HEK293T (cell line): ENCODE results near the gene NIN.

Experiments used
- CTCF ChIA-PET: fragments of 350-600 bp; formaldehyde crosslinking; extraction: SDS; loops from one replicate; lab custom pipeline; 2021; ENCODE audit warnings: antibody characterized with exemption, inconsistent platforms; lab: Yijun Ruan, JAX
- POLR2A ChIA-PET: fragments of 350-600 bp; formaldehyde crosslinking; extraction: SDS; loops from one replicate; lab custom pipeline; 2020; ENCODE audit warnings: antibody characterized with exemption, inconsistent platforms; lab: Yijun Ruan, JAX
- DNase-seq: peaks from one replicate; pipeline ENCODE4 v3.0.0; 2012; ENCODE audit warnings: mixed read lengths; ENCODE audit errors: extremely low spot score
- ARNT ChIP-seq: fragments of 450-650 bp; IDR thresholded peaks from 2 replicates; pipeline ENCODE4 v1.6.1; 2017; ENCODE audit warnings: mild to moderate bottlenecking
- BHLHE40 ChIP-seq: fragments of 450-650 bp; IDR thresholded peaks from 2 replicates; pipeline ENCODE4 v1.6.1; 2016; ENCODE audit warnings: mild to moderate bottlenecking, moderate library complexity, borderline replicate concordance
- CTBP1 ChIP-seq: fragments of 450-650 bp; IDR thresholded peaks from 2 replicates; pipeline ENCODE4 v1.6.1; 2016; ENCODE audit warnings: borderline replicate concordance
- ELF4 ChIP-seq: fragments of 450-650 bp; IDR thresholded peaks from 2 replicates; pipeline ENCODE4 v1.6.1; 2017; ENCODE audit warnings: antibody characterized with exemption
- FOXA1 ChIP-seq: fragments of 450-650 bp; IDR thresholded peaks from 2 replicates; pipeline ENCODE4 v1.6.1; 2016; ENCODE audit warnings: mild to moderate bottlenecking
- FOXK2 ChIP-seq: fragments of 450-650 bp; IDR thresholded peaks from 2 replicates; pipeline ENCODE4 v1.6.1; 2016; ENCODE audit warnings: mild to moderate bottlenecking
- FOXM1 ChIP-seq: fragments of 450-650 bp; IDR thresholded peaks from 2 replicates; pipeline ENCODE4 v1.6.1; 2017; ENCODE audit warnings: mild to moderate bottlenecking, borderline replicate concordance
- HDGF ChIP-seq: fragments of 450-650 bp; IDR thresholded peaks from 2 replicates; pipeline ENCODE4 v1.6.1; 2017; ENCODE audit warnings: antibody characterized with exemption, borderline replicate concordance
- L3MBTL2 ChIP-seq: fragments of 450-650 bp; conservative IDR thresholded peaks from 2 replicates; pipeline ENCODE4 v1.6.1; 2016; ENCODE audit warnings: mild to moderate bottlenecking
- LEF1 ChIP-seq: fragments of 450-650 bp; IDR thresholded peaks from 2 replicates; pipeline ENCODE4 v1.6.1; 2017; ENCODE audit warnings: mild to moderate bottlenecking, borderline replicate concordance
- NFRKB ChIP-seq: fragments of 450-650 bp; IDR thresholded peaks from 2 replicates; pipeline ENCODE4 v1.6.1; 2016; ENCODE audit warnings: mild to moderate bottlenecking, moderate library complexity
- PKNOX1 ChIP-seq: fragments of 450-650 bp; IDR thresholded peaks from 2 replicates; pipeline ENCODE4 v1.6.1; 2016
- SP1 ChIP-seq: fragments of 450-650 bp; IDR thresholded peaks from 2 replicates; pipeline ENCODE4 v1.6.1; 2017
- SUZ12 ChIP-seq: fragments of 450-650 bp; IDR thresholded peaks from 2 replicates; pipeline ENCODE4 v1.6.1; 2016; ENCODE audit warnings: mild to moderate bottlenecking
- TARDBP ChIP-seq: fragments of 450-650 bp; IDR thresholded peaks from 2 replicates; pipeline ENCODE4 v1.6.1; 2016
- ZNF384 ChIP-seq: fragments of 450-650 bp; IDR thresholded peaks from 2 replicates; pipeline ENCODE4 v1.6.1; 2016

NIN gene

GRCh38 chr14:50859296-50859624 is 28.3 kb upstream of the NIN start:
- no peak for TF ChIP-seq FOXA1
- no peak for TF ChIP-seq NFRKB
- CTCF ChIA-PET, result interaction anchor here (0.7 to 2.5 kb wide), 3 partner anchors 12 to 85 kb away, joined by 3 to 32 read pairs (median 9); no protein-coding TSS in a partner anchor
- DNase-seq, result no peak
- POLR2A ChIA-PET, result no interaction called here

GRCh38 chr14:50856660-50857059 is 25.7 kb upstream of the NIN start:
- DNase-seq, result no peak
- no peak for TF ChIP-seq BHLHE40
- no peak for TF ChIP-seq CTBP1
- no peak for TF ChIP-seq FOXA1
- TF ChIP-seq FOXK2, result no peak
- TF ChIP-seq NFRKB, result no peak
- TF ChIP-seq HDGF, result no peak
- TF ChIP-seq ZNF384, result no peak
- no peak for TF ChIP-seq LEF1
- TF ChIP-seq FOXM1, result no peak
- TF ChIP-seq SUZ12, result no peak
- TF ChIP-seq L3MBTL2, result no peak
- TF ChIP-seq ARNT, result no peak
- no peak for TF ChIP-seq ELF4
- TF ChIP-seq TARDBP, result no peak
- TF ChIP-seq SP1, result no peak
- TF ChIP-seq PKNOX1, result no peak
- POLR2A ChIA-PET, result interaction anchor here (0.6 to 2.0 kb wide), 3 partner anchors 26 to 384 kb away, joined by 3 to 8 read pairs (median 3); partner anchors contain the start of gene NIN
- CTCF ChIA-PET, result interaction anchor here (1.1 kb wide), 1 partner anchor 80 kb away, joined by 3 read pairs; no protein-coding TSS in a partner anchor

GRCh38 chr14:50855558-50855957 is 24.6 kb upstream of the NIN start:
- no peak for DNase-seq
- CTCF ChIA-PET, result no interaction called here
- TF ChIP-seq ARNT (no peak), PKNOX1 (no peak), FOXK2 (no peak), HDGF (no peak)
- POLR2A ChIA-PET, result interaction anchor here (2.0 kb wide), 1 partner anchor 25 kb away, joined by 8 read pairs; the partner anchor contains the start of gene NIN

GRCh38 chr14:50854521-50854920 is 23.6 kb upstream of the NIN start:
- ChIA-PET POLR2A (interaction anchor here (1.5 kb wide), 1 partner anchor 23 kb away, joined by 5 read pairs; the partner anchor contains the start of gene NIN), CTCF (no interaction called here)
- TF ChIP-seq SUZ12, result no peak
- no peak for TF ChIP-seq PKNOX1
- no peak for TF ChIP-seq FOXA1
- no peak for TF ChIP-seq LEF1
- no peak for TF ChIP-seq FOXK2
- no peak for TF ChIP-seq NFRKB
- no peak for TF ChIP-seq ELF4
- TF ChIP-seq HDGF, result no peak
- TF ChIP-seq FOXM1, result no peak
- TF ChIP-seq ARNT, result no peak
- TF ChIP-seq CTBP1, result no peak
- no peak for TF ChIP-seq SP1
- no peak for TF ChIP-seq ZNF384
- no peak for TF ChIP-seq BHLHE40
- no peak for TF ChIP-seq L3MBTL2
- TF ChIP-seq TARDBP, result no peak
- DNase-seq, result no peak

GRCh38 chr14:50853891-50854290 is 22.9 kb upstream of the NIN start:
- no peak for DNase-seq
- ChIA-PET CTCF (no interaction called here), POLR2A (interaction anchor here (1.5 kb wide), 1 partner anchor 22 kb away, joined by 5 read pairs; the partner anchor contains the start of gene NIN)
- TF ChIP-seq FOXA1 (no peak), L3MBTL2 (no peak), SP1 (no peak), ZNF384 (no peak), NFRKB (no peak), FOXK2 (no peak), BHLHE40 (no peak), TARDBP (no peak), LEF1 (no peak), ELF4 (no peak), ARNT (no peak), CTBP1 (no peak), FOXM1 (no peak), HDGF (no peak)

- TF ChIP-seq HDGF (no peak), PKNOX1 (no peak), L3MBTL2 (no peak), ZNF384 (no peak), BHLHE40 (no peak), SP1 (no peak), NFRKB (no peak), FOXA1 (no peak), FOXK2 (no peak), SUZ12 (no peak), ARNT (no peak), ELF4 (no peak), FOXM1 (no peak), LEF1 (no peak), CTBP1 (no peak), TARDBP (no peak)
- ChIA-PET POLR2A (no interaction called here), CTCF (interaction anchor here (1.0 to 1.4 kb wide), 2 partner anchors 14 to 73 kb away, joined by 3 to 9 read pairs; no protein-coding TSS in a partner anchor)
- DNase-seq, result no peak
Observed at GRCh38 chr14:50846226-50846880, 15.4 kb upstream of the NIN start.
